ENCODE results near the gene JMJD7. TPM values are rescaled to one million over a fixed set of nuclear protein-coding genes. Genes with fewer than 3 reads are reported as not detected.

The JMJD7 gene
- total RNA-seq, 6 donors from 2014 or later: 14.4 to 41.5 (median 31.2) TPM

- Histone ChIP-seq H3K36me3 (no peaks in the 10 kb centered on the region), H3K4me3 (no peak overlapping the region), H3K27ac (peak overlapping the region in 1 of 4 donors; percentile 53), H3K4me1 (peaks cover 17 to 36% (median 30%) of the 10 kb centered on the region in 4 donors), H3K27me3 (no peaks in the 10 kb centered on the region), H3K9me3 (no peaks in the 10 kb centered on the region)
- WGBS, 2 donors: 4 to 16% methylated on average over 1 of the region's 1 CpG
- no peak for TF ChIP-seq POLR2AphosphoS5 (IDR thresholded peaks at IDR 0.05)
- no peak for TF ChIP-seq CTCF (IDR thresholded peaks at IDR 0.05)
- no peak for TF ChIP-seq POLR2A (IDR thresholded peaks at IDR 0.05)
- no peak for TF ChIP-seq EP300 (IDR thresholded peaks at IDR 0.05)
- ATAC-seq (ENCODE audit: low FRiP score in 2 of 2) (no peak), DNase-seq (no peak)
These were observed 47.2 kb upstream of the JMJD7 start for GRCh38 chr15:41780727-41781126.

GRCh38 chr15:41782371-41783282 is 45.3 kb upstream of the JMJD7 start:
- H3K9me3 ChIP-seq: no peaks in the 10 kb centered on the region
- peaks cover 10 to 18% (median 17%) of the 10 kb centered on the region in 4 donors for H3K4me1 ChIP-seq
- DNase-seq (no peak), ATAC-seq (ENCODE audit: low FRiP score in 2 of 2) (no peak)
- TF ChIP-seq CTCF (IDR thresholded peaks at IDR 0.05) (no peak), POLR2AphosphoS5 (IDR thresholded peaks at IDR 0.05) (no peak), POLR2A (IDR thresholded peaks at IDR 0.05) (no peak), EP300 (IDR thresholded peaks at IDR 0.05) (no peak)
- no peaks in the 10 kb centered on the region for H3K36me3 ChIP-seq
- H3K27me3 ChIP-seq: no peaks in the 10 kb centered on the region
- no peak overlapping the region for H3K4me3 ChIP-seq
- no peak overlapping the region for H3K27ac ChIP-seq
- 93 to 95% methylated on average over 5 of the region's 5 CpGs for WGBS, 2 donors

DNA sequence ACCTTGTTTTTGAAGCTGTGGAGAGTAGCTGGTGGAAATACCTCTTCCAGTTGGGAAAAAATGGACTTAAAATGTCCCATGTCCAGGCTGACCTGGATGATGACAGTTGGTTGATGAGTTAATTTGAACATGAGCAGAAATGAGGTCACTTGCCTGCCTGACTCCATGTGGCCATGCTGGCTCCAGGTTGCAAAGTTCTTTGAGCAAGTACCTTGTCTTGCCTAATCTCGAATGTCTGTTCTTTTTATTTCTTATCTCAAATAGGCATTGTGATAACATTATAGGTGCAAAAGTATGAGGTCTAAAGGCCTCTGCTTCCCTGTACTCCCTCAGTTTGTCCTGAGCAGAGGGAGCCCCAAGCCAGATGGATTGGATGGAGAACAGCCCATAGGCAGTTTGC is 44.6 kb upstream of the JMJD7 start:
- H3K4me3 ChIP-seq: no peak overlapping the region
- no peak for ATAC-seq (ENCODE audit: low FRiP score in 2 of 2)
- no peaks in the 10 kb centered on the region for H3K9me3 ChIP-seq
- no peak overlapping the region for H3K27ac ChIP-seq
- TF ChIP-seq POLR2A (IDR thresholded peaks at IDR 0.05) (no peak), CTCF (IDR thresholded peaks at IDR 0.05) (no peak), EP300 (IDR thresholded peaks at IDR 0.05) (no peak), POLR2AphosphoS5 (IDR thresholded peaks at IDR 0.05) (no peak)
- H3K27me3 ChIP-seq: no peaks in the 10 kb centered on the region
- H3K36me3 ChIP-seq: no peaks in the 10 kb centered on the region
- peaks cover 10 to 18% (median 13%) of the 10 kb centered on the region in 4 donors for H3K4me1 ChIP-seq
- DNase-seq: no peak
- WGBS, 2 donors: 68 to 85% methylated on average over 1 of the region's 1 CpG

- DNase-seq (no peak), ATAC-seq (ENCODE audit: low FRiP score in 2 of 2) (no peak)
- Histone ChIP-seq H3K4me3 (no peak overlapping the region), H3K27ac (no peak overlapping the region), H3K4me1 (peaks cover 15 to 27% (median 24%) of the 10 kb centered on the region in 4 donors), H3K9me3 (no peaks in the 10 kb centered on the region), H3K27me3 (no peaks in the 10 kb centered on the region), H3K36me3 (no peaks in the 10 kb centered on the region)
- WGBS, 2 donors: 83 to 96% methylated on average over 3 of the region's 3 CpGs
- no peak for TF ChIP-seq POLR2AphosphoS5 (IDR thresholded peaks at IDR 0.05)
- no peak for TF ChIP-seq EP300 (IDR thresholded peaks at IDR 0.05)
These were observed 39.6 kb upstream of the JMJD7 start for GRCh38 chr15:41788262-41788661.

DNA sequence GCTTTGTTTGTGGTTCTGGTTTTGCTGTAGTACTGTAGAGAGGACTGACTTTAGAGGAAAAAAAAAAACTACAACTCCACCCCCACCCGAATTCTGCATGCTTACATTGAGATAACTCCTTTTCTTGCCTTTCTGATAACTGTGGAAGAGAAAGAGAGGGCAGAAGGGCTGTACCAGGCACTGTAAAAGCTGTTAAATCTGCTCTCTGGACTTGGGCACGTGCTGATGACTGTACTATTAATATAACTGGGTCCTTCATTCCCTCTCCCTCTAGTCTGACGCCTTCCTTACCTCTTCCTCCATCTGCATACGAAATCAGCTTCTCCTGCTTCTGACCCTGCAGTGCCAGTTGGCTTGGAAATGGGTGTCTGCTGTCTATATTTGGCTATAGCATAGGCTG is 38.7 kb upstream of the JMJD7 start:
- no peak for DNase-seq
- Histone ChIP-seq H3K36me3 (no peaks in the 10 kb centered on the region), H3K27me3 (no peaks in the 10 kb centered on the region), H3K9me3 (no peaks in the 10 kb centered on the region), H3K4me1 (peaks cover 15 to 27% (median 24%) of the 10 kb centered on the region in 4 donors), H3K4me3 (no peak overlapping the region), H3K27ac (peak overlapping the region in 1 of 4 donors; percentile 81)
- ATAC-seq (ENCODE audit: low FRiP score in 2 of 2): no peak
- 77% methylated on average over 4 of the region's 4 CpGs for WGBS, 2 donors
- TF ChIP-seq EP300 (IDR thresholded peaks at IDR 0.05) (no peak), POLR2AphosphoS5 (IDR thresholded peaks at IDR 0.05) (no peak), CTCF (IDR thresholded peaks at IDR 0.05) (no peak), POLR2A (IDR thresholded peaks at IDR 0.05) (no peak)
